IPS-20b (cell line): ENCODE results near the gene LYPD6B.

Experiments
- H3K27ac ChIP-seq: one replicate; pipeline ENCODE4 v1.5.1; 2013; ENCODE audit warnings: low read length
- H3K27me3 ChIP-seq: 2 replicates; pipeline ENCODE4 v1.6.1; 2013; ENCODE audit warnings: mild to moderate bottlenecking, low read length, inconsistent platforms; ENCODE audit not compliant: insufficient read depth
- H3K36me3 ChIP-seq: 2 replicates; pipeline ENCODE4 v1.6.1; 2013; ENCODE audit warnings: low read depth, mild to moderate bottlenecking, inconsistent platforms, low read length, moderate library complexity; ENCODE audit not compliant: insufficient read depth
- H3K4me1 ChIP-seq: 2 replicates; pipeline ENCODE4 v1.6.1; 2013; ENCODE audit warnings: mild to moderate bottlenecking, control low read depth, inconsistent platforms, low read length, moderate library complexity; ENCODE audit not compliant: insufficient read depth
- H3K4me3 ChIP-seq: 2 replicates; pipeline ENCODE4 v1.5.1; 2013; ENCODE audit warnings: mild to moderate bottlenecking, low read length, inconsistent platforms
- H3K9ac ChIP-seq: 2 replicates; pipeline ENCODE4 v1.6.1; 2013; ENCODE audit warnings: low read depth, mild to moderate bottlenecking, inconsistent platforms, low read length, moderate library complexity
- H3K9me3 ChIP-seq: 2 replicates; pipeline ENCODE4 v1.6.1; 2013; ENCODE audit warnings: mild to moderate bottlenecking, low read depth, low read length, inconsistent platforms; ENCODE audit not compliant: insufficient read depth

Gene LYPD6B

DNA sequence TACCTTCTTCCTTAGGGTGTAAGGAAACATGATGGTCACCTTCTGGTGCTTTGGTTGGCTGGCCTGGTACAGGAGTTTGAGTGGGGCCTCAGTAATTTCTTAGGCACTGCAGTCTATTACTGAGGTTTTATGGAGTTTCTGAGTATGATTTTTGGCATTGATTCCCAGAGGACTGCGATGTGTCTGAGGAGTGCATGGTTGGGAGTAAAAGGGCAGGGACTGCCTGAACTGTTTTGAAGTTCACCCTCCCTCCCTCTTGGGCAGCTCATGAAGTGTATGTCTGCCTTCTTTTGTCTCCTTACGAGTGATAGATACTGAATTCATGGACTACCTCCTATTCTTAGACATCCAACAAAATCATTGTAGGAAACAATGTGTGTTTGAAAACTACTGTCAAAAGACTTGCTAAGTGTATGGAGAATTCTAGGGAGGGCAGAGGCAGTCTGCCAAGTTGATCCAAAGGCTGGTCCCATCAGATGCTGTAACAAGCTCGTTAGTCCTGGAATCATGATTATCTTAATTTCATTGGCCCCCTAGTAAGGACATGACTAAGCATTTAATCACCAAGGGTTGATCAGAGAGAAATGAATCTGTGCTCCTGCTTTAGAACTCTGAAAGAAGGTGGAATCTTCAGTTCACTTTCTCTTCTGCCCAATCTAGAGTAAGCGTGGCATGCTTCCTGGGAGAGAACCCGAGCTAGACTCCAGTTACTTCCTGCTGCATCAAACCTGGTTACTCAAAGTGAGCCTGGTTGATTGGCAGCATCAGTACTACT lies 26.5 kb downstream of the LYPD6B start:
- Histone ChIP-seq H3K4me3 (no peak overlapping the region), H3K9me3 (no peaks in the 10 kb centered on the region), H3K27me3 (no peaks in the 10 kb centered on the region), H3K4me1 (peaks cover 3% of the 10 kb centered on the region; the same call in 1 of the 2 replicates), H3K36me3 (no peaks in the 10 kb centered on the region), H3K27ac (no peak overlapping the region), H3K9ac (no peak overlapping the region)

DNA sequence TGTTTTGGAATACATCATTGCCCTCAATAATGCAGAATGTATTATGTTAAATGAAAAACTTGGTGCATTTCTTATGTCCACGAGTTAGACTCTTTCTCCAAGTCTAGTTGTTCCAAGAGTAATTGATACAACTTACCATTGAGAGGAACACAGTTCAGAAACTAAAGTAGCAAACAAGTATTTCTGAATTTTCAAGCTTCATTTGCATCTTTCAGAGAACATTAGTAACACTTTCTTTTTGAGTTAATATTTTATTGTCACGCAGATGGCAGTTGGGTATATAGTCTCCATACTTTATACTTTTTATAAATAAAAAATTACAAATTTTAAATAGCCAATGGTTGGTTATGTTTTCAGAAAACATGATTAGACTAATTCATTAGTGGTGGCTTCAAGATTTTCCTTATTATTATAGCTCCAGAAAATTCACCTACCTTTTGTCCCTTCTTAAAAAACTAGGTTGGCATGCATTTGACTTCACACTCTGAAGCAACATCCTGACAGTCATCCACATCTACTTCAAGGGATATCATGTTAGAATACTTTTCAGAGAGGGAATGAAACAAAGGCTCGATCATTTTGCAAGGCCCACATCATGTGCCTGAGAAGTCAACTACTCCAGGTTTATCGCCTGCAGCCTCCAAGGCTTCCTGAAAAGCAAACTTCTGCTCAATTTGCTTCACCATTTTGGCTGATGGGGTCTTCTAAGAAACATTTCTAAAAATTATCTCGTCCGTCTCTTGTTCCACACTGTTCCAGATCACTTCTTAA lies 29.9 kb downstream of the LYPD6B start:
- no peaks in the 10 kb centered on the region for H3K9me3 ChIP-seq
- H3K9ac ChIP-seq = no peak overlapping the region
- H3K4me1 ChIP-seq = peaks cover 7% of the 10 kb centered on the region
- H3K36me3 ChIP-seq = no peaks in the 10 kb centered on the region
- no peak overlapping the region for H3K27ac ChIP-seq
- H3K4me3 ChIP-seq = no peak overlapping the region
- H3K27me3 ChIP-seq = no peaks in the 10 kb centered on the region

DNA sequence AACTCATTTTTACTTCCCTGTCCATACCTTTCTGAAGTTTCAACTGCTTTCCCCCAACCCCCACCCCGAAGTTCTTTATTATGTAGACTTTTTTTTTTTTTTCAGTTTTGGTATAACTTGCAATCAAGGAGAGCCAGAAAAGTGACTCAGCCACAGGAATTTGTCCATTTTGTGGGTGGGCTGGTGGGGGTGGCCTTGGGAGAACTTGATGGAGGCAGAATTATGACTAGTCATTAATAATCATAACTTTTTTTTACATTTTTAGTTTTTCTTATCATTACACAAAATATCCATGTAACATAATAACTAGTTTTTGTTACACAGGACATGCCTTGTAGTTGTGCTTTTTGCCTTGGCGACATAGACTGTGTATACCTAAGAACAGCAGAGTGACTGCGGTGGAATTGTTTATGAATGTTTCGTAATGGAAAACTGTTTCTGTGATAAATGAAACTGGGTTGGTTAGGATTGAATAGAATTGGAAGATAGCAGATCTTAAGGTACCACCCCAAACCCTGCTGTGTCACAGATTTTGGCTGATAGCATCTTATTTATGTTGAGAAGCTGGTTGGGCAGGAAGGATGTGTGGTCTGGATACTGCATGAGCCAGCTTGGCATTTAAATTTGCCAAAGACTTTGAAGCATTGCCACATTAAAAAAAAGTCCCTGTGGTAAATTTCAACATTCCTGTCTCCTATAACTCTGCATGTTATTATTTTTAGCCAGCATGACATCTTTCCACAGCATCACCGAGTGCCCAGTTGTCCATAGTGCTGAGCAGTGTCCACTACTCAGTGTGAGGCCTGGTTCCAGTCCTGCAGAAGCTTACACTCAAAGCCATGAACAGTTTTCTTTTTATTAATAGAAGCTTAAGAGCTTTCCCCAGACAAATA lies 30.7 kb downstream of the LYPD6B start:
- Histone ChIP-seq H3K36me3 (no peaks in the 10 kb centered on the region), H3K4me1 (peaks cover 7% of the 10 kb centered on the region), H3K9ac (no peak overlapping the region), H3K9me3 (no peaks in the 10 kb centered on the region), H3K27ac (no peak overlapping the region), H3K27me3 (no peaks in the 10 kb centered on the region), H3K4me3 (no peak overlapping the region)

DNA sequence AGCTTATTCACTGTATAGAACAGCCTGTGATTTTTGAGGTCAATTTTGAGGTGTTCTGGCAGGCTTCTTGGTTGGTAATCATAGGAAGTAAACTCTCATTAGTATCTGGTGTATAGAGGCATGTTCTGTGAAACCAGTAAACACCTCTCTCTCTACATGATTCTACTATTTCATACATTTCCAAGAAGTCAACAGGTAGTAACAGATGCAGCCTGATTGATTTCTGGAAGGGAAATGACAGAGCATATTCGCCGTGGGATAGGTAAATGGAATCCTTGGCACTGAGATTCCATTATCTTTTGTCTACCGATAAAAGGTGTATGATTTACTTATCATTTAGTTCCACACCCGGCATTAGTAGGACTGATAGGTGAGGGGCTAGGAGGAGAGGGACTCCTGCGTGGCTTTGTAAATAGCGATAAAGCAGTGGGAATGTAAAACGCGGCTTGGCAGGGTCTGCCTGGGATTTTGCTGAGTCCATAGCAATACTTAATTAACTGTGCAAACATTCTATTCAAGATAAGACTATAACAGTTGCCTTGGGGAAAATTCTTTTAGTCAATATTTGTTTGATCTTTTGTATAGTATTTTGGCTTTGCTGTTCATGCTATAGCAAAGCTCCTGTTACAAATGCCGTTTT lies 32.3 kb downstream of the LYPD6B start:
- H3K27ac ChIP-seq = no peak overlapping the region

DNA sequence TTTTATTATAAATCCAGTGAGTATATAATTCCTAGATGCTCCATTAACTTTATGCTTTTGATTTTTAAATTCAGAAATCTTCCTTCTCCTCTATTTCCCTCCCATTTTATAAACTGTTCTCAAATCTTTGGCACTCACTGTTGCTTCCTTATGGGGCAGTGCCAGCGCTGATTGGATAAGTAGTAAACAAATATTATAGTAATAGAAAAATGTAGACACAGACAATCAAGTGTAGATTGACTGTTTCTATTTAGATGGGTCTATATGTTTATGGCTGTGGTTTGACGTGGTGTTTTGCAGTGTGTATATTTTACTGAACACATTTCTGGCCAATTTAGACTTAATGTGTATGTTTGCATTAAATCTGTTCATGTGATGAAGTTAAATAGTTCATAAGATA lies 36.6 kb downstream of the LYPD6B start:
- no peak overlapping the region for H3K9ac ChIP-seq
- H3K4me1 ChIP-seq = peaks cover 30% of the 10 kb centered on the region

More for the DNA sequence above, 32.3 kb downstream of the LYPD6B start:
- Histone ChIP-seq H3K9ac (no peak overlapping the region), H3K4me1 (peaks cover 8% of the 10 kb centered on the region), H3K4me3 (no peak overlapping the region), H3K27me3 (no peaks in the 10 kb centered on the region), H3K36me3 (no peaks in the 10 kb centered on the region), H3K9me3 (no peaks in the 10 kb centered on the region)

DNA sequence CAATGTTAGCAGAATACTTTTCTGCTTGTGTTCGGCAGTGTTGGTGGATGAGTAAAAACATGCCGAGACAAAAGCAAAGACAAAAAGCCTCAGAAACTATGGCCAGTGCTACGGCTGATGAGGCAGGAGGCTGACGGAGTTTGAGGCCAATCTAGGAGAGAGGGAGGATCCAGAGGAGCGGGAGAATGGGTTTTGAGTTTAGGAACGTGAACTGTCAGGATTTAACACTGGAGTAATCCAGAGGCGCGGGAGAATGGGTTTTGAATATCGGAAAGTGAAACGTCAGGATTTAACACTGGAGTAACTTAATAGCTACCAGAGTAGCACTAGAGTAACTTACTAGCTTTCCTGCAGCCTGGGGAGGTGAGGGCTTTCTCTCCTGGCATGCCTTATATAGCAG lies 37.4 kb downstream of the LYPD6B start:
- H3K4me3 ChIP-seq = no peak overlapping the region
- no peak overlapping the region for H3K27ac ChIP-seq
- H3K27me3 ChIP-seq = peaks cover 4% of the 10 kb centered on the region; the same call in 1 of the 2 replicates
- no peak overlapping the region for H3K9ac ChIP-seq
- H3K36me3 ChIP-seq = no peaks in the 10 kb centered on the region
- no peaks in the 10 kb centered on the region for H3K9me3 ChIP-seq
- peaks cover 31% of the 10 kb centered on the region for H3K4me1 ChIP-seq

More for the DNA sequence above, 36.6 kb downstream of the LYPD6B start:
- Histone ChIP-seq H3K36me3 (no peaks in the 10 kb centered on the region), H3K27me3 (peaks cover 3% of the 10 kb centered on the region; the same call in 1 of the 2 replicates), H3K9me3 (no peaks in the 10 kb centered on the region), H3K4me3 (no peak overlapping the region), H3K27ac (no peak overlapping the region)

DNA sequence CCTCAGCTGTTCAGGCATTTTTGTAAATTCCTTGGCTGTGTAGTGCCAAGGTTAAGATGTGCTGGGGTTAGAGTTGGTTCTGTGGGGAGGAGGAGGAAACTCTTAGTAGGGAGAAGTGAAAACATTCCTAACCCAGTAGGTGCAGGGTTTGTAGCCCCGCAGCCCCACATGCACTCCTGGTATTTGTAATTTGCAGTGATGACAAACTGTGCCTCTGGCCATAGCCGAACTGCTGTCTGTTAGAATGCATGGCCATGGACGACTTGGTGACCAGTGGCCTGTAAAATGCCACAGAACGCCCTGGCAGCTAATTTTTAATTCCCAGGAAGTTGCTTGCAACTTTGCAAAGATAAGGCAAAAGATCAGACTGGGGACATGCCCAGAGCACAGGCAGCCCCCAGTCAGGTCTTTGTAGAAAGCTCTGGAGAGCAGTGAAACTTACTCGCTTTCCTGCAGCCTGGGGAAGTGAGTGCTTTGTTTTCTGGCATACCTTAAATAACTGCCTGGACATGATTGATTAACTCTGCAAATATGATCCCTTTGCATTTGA lies 38.4 kb downstream of the LYPD6B start:
- peak overlapping the region; percentile 12; the same call in 1 of the 2 replicates for H3K4me3 ChIP-seq
- no peaks in the 10 kb centered on the region for H3K36me3 ChIP-seq
- peaks cover 4% of the 10 kb centered on the region; the same call in 1 of the 2 replicates for H3K27me3 ChIP-seq
- peak overlapping the region; percentile 58 for H3K27ac ChIP-seq
- no peaks in the 10 kb centered on the region for H3K9me3 ChIP-seq
- H3K9ac ChIP-seq = peak overlapping the region; percentile 64
- peaks cover 38% of the 10 kb centered on the region; the same call in 1 of the 2 replicates for H3K4me1 ChIP-seq

DNA sequence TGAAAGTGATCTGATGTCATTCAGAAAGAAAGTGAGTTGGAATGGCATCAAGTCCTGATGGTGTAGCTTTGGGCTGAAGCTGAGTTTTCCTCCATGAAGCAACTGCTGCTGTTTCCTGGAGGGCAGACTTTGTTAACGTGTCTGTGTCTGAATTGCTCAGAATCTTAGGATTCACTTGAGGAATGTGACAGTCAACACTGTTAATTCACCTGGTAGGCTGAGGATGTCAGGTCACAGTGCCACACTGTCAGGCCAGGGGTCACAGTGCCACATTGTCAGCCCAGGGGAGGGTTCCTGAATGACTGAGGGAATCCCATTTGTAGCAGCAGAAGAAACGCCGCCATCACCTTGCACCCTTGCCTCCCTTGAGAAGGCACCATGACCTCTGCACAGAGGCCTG lies 39.4 kb downstream of the LYPD6B start:
- peaks cover 4% of the 10 kb centered on the region; the same call in 1 of the 2 replicates for H3K27me3 ChIP-seq
- H3K27ac ChIP-seq = no peak overlapping the region
- peaks cover 47% of the 10 kb centered on the region for H3K4me1 ChIP-seq
- H3K9me3 ChIP-seq = no peaks in the 10 kb centered on the region
- H3K4me3 ChIP-seq = no peak overlapping the region
- H3K9ac ChIP-seq = 0 out of 2 replicates have a peak overlapping the region, but pooled peaks have one; percentile 64
- no peaks in the 10 kb centered on the region for H3K36me3 ChIP-seq

DNA sequence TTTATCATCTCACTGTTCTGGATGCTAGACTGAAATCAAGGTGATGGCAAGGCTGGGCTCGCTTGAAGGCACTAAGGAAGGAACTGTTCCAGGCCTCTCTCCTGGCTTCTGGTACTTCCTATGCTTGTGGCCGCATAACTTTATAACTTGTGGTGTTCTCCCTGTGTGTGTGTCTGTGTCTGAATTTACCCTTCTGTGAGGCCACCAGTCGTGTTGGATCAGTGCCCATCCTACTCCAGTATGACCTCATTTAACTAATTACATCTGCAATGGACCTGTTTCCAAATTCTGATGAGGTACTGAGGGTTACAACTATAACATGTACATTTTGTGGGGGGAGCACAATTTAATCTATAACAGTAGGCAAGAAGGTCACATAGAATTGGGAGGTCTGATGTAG lies 41.6 kb downstream of the LYPD6B start:
- Histone ChIP-seq H3K36me3 (no peaks in the 10 kb centered on the region), H3K4me3 (no peak overlapping the region), H3K27ac (no peak overlapping the region), H3K9ac (no peak overlapping the region), H3K27me3 (peaks cover 4% of the 10 kb centered on the region; the same call in 1 of the 2 replicates), H3K9me3 (no peaks in the 10 kb centered on the region), H3K4me1 (peaks cover 53% of the 10 kb centered on the region)

DNA sequence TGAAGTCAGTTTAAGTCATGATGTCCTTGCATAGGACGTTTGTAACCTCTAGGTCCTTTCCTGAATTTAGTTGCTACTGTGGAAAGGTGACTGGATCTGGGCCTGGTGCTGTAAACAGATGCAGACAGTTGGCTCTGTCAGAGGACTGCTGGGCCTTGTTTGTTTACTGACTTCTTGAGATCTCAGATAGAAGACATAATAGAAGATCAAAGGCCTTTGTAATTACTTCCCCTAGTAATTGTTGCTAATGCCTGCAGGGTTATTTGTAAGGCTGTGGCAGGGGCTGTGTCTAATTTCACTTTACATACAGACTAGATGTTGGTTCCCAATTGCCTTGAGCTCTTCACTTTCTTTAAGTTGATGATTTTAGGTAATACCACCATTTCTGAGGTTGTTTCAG lies 42.5 kb downstream of the LYPD6B start:
- Histone ChIP-seq H3K4me3 (no peak overlapping the region), H3K27ac (no peak overlapping the region), H3K27me3 (peaks cover 4% of the 10 kb centered on the region; the same call in 1 of the 2 replicates), H3K9me3 (no peaks in the 10 kb centered on the region), H3K36me3 (no peaks in the 10 kb centered on the region), H3K9ac (no peak overlapping the region), H3K4me1 (peaks cover 51% of the 10 kb centered on the region)
